GM21381 (cell line): ENCODE data around the gene INS.

Experiments
- ATAC-seq: cut with Tn5 transposase; IDR thresholded peaks from one replicate; pipeline ENCODE4 v1.9.1; 2021; ENCODE audit warnings: mild to moderate bottlenecking, moderate library complexity; ENCODE audit not compliant: unreplicated experiment

INS gene

GRCh38 chr11:2160736-2161259 lies at the start of gene INS:
TSS of gene INS (minus strand) at chr11:2161209. CDS start at chr11:2160971, 238 bp downstream.
- ATAC-seq = no peak

GRCh38 chr11:2210366-2211112 lies 49.5 kb upstream of the INS start:
- ATAC-seq = no peak

GRCh38 chr11:2209900-2210321 lies 48.9 kb upstream of the INS start:
- ATAC-seq = no peak

GRCh38 chr11:2209370-2209801 lies 48.4 kb upstream of the INS start:
- ATAC-seq = no peak

- ATAC-seq = no peak
Measured at GRCh38 chr11:2208691-2209369, 47.8 kb upstream of the INS start.

- no peak for ATAC-seq
Measured at GRCh38 chr11:2207773-2208621, 47.0 kb upstream of the INS start.

- ATAC-seq = no peak
Measured at GRCh38 chr11:2207212-2207611, 46.2 kb upstream of the INS start.

GRCh38 chr11:2205981-2206690 lies 45.1 kb upstream of the INS start:
- no peak for ATAC-seq

GRCh38 chr11:2205214-2205720 lies 44.3 kb upstream of the INS start:
- no peak for ATAC-seq

- ATAC-seq = no peak
Measured at GRCh38 chr11:2204361-2205213, 43.6 kb upstream of the INS start.

- no peak for ATAC-seq
Measured at GRCh38 chr11:2203440-2204259, 42.6 kb upstream of the INS start.

GRCh38 chr11:2202900-2203439 lies 42.0 kb upstream of the INS start:
- no peak for ATAC-seq

- ATAC-seq = no peak
Measured at GRCh38 chr11:2202071-2202899, 41.3 kb upstream of the INS start.

GRCh38 chr11:2201542-2201941 lies 40.5 kb upstream of the INS start:
- ATAC-seq = no peak

- no peak for ATAC-seq
Measured at GRCh38 chr11:2200957-2201519, 40.0 kb upstream of the INS start.

- ATAC-seq = no peak
Measured at GRCh38 chr11:2200536-2200935, 39.5 kb upstream of the INS start.
